HepG2 (cell line): ENCODE measurements around the gene MRPS2. TPM values are rescaled to one million over a fixed set of nuclear protein-coding genes. Genes with fewer than 3 reads are reported as not detected.

ENCODE experiments used
- IRF1 ChIP-seq: sonication (generic); formaldehyde crosslinking; IDR thresholded peaks from 2 replicates; pipeline ENCODE4 v1.4.0; 2020; ENCODE audit warnings: low read depth, mild to moderate bottlenecking, missing genetic modification reagents
- JUNB ChIP-seq: sonication (generic); formaldehyde crosslinking; IDR thresholded peaks from 2 replicates; pipeline ENCODE4 v1.8.0; 2022; ENCODE audit warnings: missing genetic modification reagents, mild to moderate bottlenecking, borderline replicate concordance
- KDM5B ChIP-seq: sonication (generic); formaldehyde crosslinking; IDR thresholded peaks from 2 replicates; pipeline ENCODE4 v1.4.0; 2020; ENCODE audit warnings: missing genetic modification reagents, mild to moderate bottlenecking, borderline replicate concordance
- NCOA2 ChIP-seq: sonication (generic); formaldehyde crosslinking; IDR thresholded peaks from 2 replicates; pipeline ENCODE4 v1.8.0; 2022; ENCODE audit warnings: inconsistent platforms
- NR1H2 ChIP-seq: sonication (generic); formaldehyde crosslinking; IDR thresholded peaks from 2 replicates; pipeline ENCODE4 v1.8.1; 2022; ENCODE audit warnings: low read depth, missing genetic modification reagents, borderline replicate concordance
- POLR2G ChIP-seq: fragments of 200-400 bp; formaldehyde crosslinking; IDR thresholded peaks from 2 replicates; pipeline ENCODE4 v1.6.1; 2018; ENCODE audit warnings: mild to moderate bottlenecking, low read depth, low read length, moderate library complexity
- REL ChIP-seq: sonication (generic); formaldehyde crosslinking; conservative IDR thresholded peaks from 2 replicates; pipeline ENCODE4 v1.8.0; 2022; ENCODE audit warnings: mild to moderate bottlenecking, missing genetic modification reagents, moderate library complexity
- RFX5 ChIP-seq: IDR thresholded peaks from 2 replicates; pipeline ENCODE4 v1.6.1; 2011; ENCODE audit warnings: low read depth, low read length, improper control_type of control experiment
- RXRA ChIP-seq: sonication (generic); formaldehyde crosslinking; IDR thresholded peaks from 2 replicates; pipeline ENCODE4 v1.5.1; 2020; ENCODE audit warnings: missing genetic modification reagents
- SIX1 ChIP-seq: sonication (generic); formaldehyde crosslinking; IDR thresholded peaks from 2 replicates; pipeline ENCODE4 v1.4.0; 2020; ENCODE audit warnings: missing genetic modification reagents, borderline replicate concordance
- STAT6 ChIP-seq: sonication (generic); formaldehyde crosslinking; IDR thresholded peaks from 2 replicates; pipeline ENCODE4 v1.4.0; 2020; ENCODE audit warnings: missing genetic modification reagents, mild to moderate bottlenecking, borderline replicate concordance
- TAF1 ChIP-seq: sonication (generic); formaldehyde crosslinking; IDR thresholded peaks from 2 replicates; pipeline ENCODE4 v1.4.0; 2020; ENCODE audit warnings: missing genetic modification reagents
- TAF15 ChIP-seq: fragments of 200-400 bp; formaldehyde crosslinking; IDR thresholded peaks from one replicate; pipeline ENCODE4 v1.6.1; 2018; ENCODE audit warnings: mild to moderate bottlenecking, low read depth, low read length; ENCODE audit not compliant: poor library complexity, severe bottlenecking
- TBP ChIP-seq: sonication (generic); formaldehyde crosslinking; IDR thresholded peaks from 2 replicates; pipeline ENCODE4 v1.5.0; 2020; ENCODE audit warnings: missing genetic modification reagents
- TCF7 ChIP-seq: sonication (generic); IDR thresholded peaks from 2 replicates; pipeline ENCODE4 v1.6.1; 2016; ENCODE audit warnings: antibody characterized with exemption, low read depth
- ZBTB39 ChIP-seq: sonication (generic); formaldehyde crosslinking; IDR thresholded peaks from 2 replicates; pipeline ENCODE4 v1.5.0; 2020; ENCODE audit warnings: missing genetic modification reagents
- ZFYVE20 ChIP-seq: sonication (generic); formaldehyde crosslinking; IDR thresholded peaks from 2 replicates; pipeline ENCODE4 v1.8.0; 2023; ENCODE audit warnings: low read depth, mild to moderate bottlenecking, moderate library complexity, missing genetic modification reagents, borderline replicate concordance
- ZMYM2 ChIP-seq: sonication (generic); formaldehyde crosslinking; IDR thresholded peaks from 2 replicates; pipeline ENCODE4 v1.8.0; 2022; ENCODE audit warnings: mild to moderate bottlenecking, missing genetic modification reagents
- ZNF720 ChIP-seq: sonication (generic); formaldehyde crosslinking; IDR thresholded peaks from 2 replicates; pipeline ENCODE4 v1.4.0; 2020; ENCODE audit warnings: missing genetic modification reagents
- polyA plus RNA-seq, 8 experiments: library from polyadenylated mRNA; depleted of rRNA in 3 of 8; stranded (reverse) in 7 of 8; unstranded in 1 of 8; fragments of >200 nt; fragmentation: Illumina TruSeq in 4 of 8; extraction: Trizol in 4 of 8; gene quantifications; 2 replicates each; pipeline versions ENCODE4 v1.2.1 to v1.2.3, GENCODE V29; 2011 to 2016; ENCODE audit warnings: low read depth in 4 of 8, missing spikeins in 1 of 8, mixed read lengths in 1 of 8; ENCODE audit not compliant: insufficient read depth in 1 of 8
- total RNA-seq, 5 experiments: library from RNA; depleted of rRNA; stranded (reverse); fragments of >200 nt; fragmentation: Illumina TruSeq; extraction: Trizol; gene quantifications; 2 replicates each; pipeline ENCODE4 v1.2.3, GENCODE V29; 2016; ENCODE audit warnings: low read depth in 1 of 5
- TF ChIP-seq, protein P1 (sequence below): IDR thresholded peaks from 2 replicates; pipeline ENCODE4 v1.4.0; 2020; ENCODE audit warnings: mild to moderate bottlenecking, missing genetic modification reagents

The MRPS2 gene
- total and polyA plus RNA-seq, 2 of the 13 experiments (the other 11 are each of a cell fraction or from before 2014, with no cell fraction given) = 44.4 to 86.7 TPM

DNA sequence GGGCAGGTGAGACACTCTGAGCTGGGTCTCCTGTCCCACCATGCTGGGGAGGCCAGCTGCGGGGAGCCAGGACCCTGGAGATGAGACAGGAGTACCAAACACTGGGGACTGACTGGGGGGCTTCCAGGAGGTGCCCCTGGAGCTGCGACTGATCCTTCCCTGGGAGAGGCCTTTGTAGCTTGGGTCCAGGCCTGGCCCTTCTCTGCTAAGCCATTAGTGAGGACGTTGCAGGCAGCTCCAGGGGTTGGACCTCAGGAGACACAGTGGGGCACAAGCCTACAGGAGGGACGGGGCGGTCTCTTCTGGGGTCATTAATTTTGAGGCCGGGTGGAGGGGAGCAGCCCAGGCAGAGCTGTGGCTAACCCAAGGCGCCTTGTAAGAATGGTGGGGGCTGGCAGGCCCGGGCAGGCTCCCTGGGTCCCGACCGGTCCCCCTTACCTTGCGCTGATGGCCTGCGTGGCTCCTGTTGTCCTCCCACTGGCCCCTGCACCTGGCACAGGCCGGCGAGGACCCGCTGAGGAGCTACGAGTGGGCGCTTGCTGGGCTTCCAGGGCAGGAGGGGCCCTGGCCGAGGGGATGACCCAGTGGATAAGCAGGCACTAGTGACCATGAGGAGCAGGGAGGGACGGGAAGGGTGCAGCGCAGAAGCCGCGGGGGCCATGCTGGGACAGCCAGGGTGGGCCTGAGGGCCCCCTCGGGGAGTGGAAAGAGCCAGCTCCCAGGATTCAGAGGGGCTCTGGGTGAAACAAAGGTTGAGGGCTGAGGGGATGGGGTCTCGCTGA lies 5.1 kb downstream of the MRPS2 start (continued):
- TF ChIP-seq STAT6 = no peak
- TF ChIP-seq ZNF720 (CRISPR knock-in tag) = no peak
- no peak for TF ChIP-seq ZFYVE20 (CRISPR knock-in tag)
- TF ChIP-seq JUNB (CRISPR knock-in tag) = no peak
- TF ChIP-seq ZMYM2 (CRISPR knock-in tag) = no peak
- TF ChIP-seq SIX1 = no peak
- TF ChIP-seq NCOA2 = no peak
- TF ChIP-seq, protein P1, sequence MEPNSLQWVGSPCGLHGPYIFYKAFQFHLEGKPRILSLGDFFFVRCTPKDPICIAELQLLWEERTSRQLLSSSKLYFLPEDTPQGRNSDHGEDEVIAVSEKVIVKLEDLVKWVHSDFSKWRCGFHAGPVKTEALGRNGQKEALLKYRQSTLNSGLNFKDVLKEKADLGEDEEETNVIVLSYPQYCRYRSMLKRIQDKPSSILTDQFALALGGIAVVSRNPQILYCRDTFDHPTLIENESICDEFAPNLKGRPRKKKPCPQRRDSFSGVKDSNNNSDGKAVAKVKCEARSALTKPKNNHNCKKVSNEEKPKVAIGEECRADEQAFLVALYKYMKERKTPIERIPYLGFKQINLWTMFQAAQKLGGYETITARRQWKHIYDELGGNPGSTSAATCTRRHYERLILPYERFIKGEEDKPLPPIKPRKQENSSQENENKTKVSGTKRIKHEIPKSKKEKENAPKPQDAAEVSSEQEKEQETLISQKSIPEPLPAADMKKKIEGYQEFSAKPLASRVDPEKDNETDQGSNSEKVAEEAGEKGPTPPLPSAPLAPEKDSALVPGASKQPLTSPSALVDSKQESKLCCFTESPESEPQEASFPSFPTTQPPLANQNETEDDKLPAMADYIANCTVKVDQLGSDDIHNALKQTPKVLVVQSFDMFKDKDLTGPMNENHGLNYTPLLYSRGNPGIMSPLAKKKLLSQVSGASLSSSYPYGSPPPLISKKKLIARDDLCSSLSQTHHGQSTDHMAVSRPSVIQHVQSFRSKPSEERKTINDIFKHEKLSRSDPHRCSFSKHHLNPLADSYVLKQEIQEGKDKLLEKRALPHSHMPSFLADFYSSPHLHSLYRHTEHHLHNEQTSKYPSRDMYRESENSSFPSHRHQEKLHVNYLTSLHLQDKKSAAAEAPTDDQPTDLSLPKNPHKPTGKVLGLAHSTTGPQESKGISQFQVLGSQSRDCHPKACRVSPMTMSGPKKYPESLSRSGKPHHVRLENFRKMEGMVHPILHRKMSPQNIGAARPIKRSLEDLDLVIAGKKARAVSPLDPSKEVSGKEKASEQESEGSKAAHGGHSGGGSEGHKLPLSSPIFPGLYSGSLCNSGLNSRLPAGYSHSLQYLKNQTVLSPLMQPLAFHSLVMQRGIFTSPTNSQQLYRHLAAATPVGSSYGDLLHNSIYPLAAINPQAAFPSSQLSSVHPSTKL (CRISPR knock-in tag) = no peak
- TF ChIP-seq RFX5 = no peak
- no peak for TF ChIP-seq IRF1 (CRISPR knock-in tag)
- TF ChIP-seq TAF1 (CRISPR knock-in tag) = no peak; the same call in 1 of the 2 replicates
- TF ChIP-seq KDM5B (CRISPR knock-in tag) = 0 out of 2 replicates have a peak, but pooled peaks have one; percentile 3
- TF ChIP-seq TAF15 = no peak
- TF ChIP-seq POLR2G = peak; percentile 39; the same call in 1 of the 2 replicates
- TF ChIP-seq RXRA = no peak
- no peak for TF ChIP-seq REL (CRISPR knock-in tag)
- no peak for TF ChIP-seq TBP
- no peak for TF ChIP-seq ZBTB39 (CRISPR knock-in tag)
- TF ChIP-seq TCF7 = no peak
- no peak for TF ChIP-seq NR1H2 (CRISPR knock-in tag)
